Duodenal mucosa (tissue), 2 donors: Measurements from ENCODE around the gene CDK16.

Source experiments
- H3K27ac ChIP-seq: one replicate; pipeline ENCODE4 v1.7.0; 2013; ENCODE audit warnings: low read depth, low read length
- H3K27me3 ChIP-seq, 2 donors: one replicate each; pipeline ENCODE4 v1.7.0; 2013; ENCODE audit warnings: low read length in 2 of 2, control low read depth in 1 of 2; ENCODE audit not compliant: insufficient read depth in 2 of 2, control insufficient read depth in 1 of 2
- H3K36me3 ChIP-seq, 2 donors: one replicate each; pipeline ENCODE4 v1.7.0; 2013; ENCODE audit warnings: low read length in 2 of 2, control low read depth in 1 of 2; ENCODE audit not compliant: insufficient read depth in 2 of 2, control insufficient read depth in 1 of 2
- H3K4me1 ChIP-seq, 2 donors: one replicate each; pipeline ENCODE4 v1.7.0; 2013; ENCODE audit warnings: low read length in 2 of 2, control low read depth in 1 of 2; ENCODE audit not compliant: insufficient read depth in 2 of 2, control insufficient read depth in 1 of 2
- H3K4me3 ChIP-seq, 2 donors: one replicate each; pipeline ENCODE4 v1.7.0; 2013; ENCODE audit warnings: low read length in 2 of 2, low read depth in 1 of 2
- H3K9ac ChIP-seq, 2 donors: one replicate each; pipeline ENCODE4 v1.7.0; 2013; ENCODE audit warnings: low read length in 2 of 2, low read depth in 1 of 2
- H3K9me3 ChIP-seq, 2 donors: one replicate each; pipeline ENCODE4 v1.7.0; 2013; ENCODE audit warnings: low read length in 2 of 2, control low read depth in 1 of 2; ENCODE audit not compliant: control insufficient read depth in 1 of 2

The CDK16 gene

GRCh38 chrX:47226531-47227333, 8.3 kb downstream of the CDK16 start:
- Histone ChIP-seq H3K9ac (no peak overlapping the region), H3K36me3 (peaks cover 20 to 63% of the 10 kb centered on the region in 2 donors), H3K4me1 (no peaks in the 10 kb centered on the region)

DNA sequence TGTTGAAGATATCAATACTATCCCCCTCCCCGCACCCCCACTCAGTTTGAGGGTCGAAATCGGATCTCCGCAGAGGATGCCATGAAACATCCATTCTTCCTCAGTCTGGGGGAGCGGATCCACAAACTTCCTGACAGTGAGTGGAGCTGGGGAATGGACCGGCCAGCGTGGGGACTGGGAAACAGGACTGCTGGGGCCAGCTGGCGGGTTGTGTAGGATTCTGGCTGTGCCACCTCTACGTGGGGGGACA, 8.8 kb downstream of the CDK16 start:
- H3K4me1 ChIP-seq: peaks cover 0 to under 1% of the 10 kb centered on the region in 2 donors
- no peak overlapping the region for H3K9ac ChIP-seq
- peaks cover 20 to 63% of the 10 kb centered on the region in 2 donors for H3K36me3 ChIP-seq
- H3K27me3 ChIP-seq: no peaks in the 10 kb centered on the region
- no peak overlapping the region for H3K4me3 ChIP-seq
- no peak overlapping the region for H3K27ac ChIP-seq
- H3K9me3 ChIP-seq: no peaks in the 10 kb centered on the region

More at GRCh38 chrX:47226531-47227333, 8.3 kb downstream of the CDK16 start:
- Histone ChIP-seq H3K4me3 (no peak overlapping the region), H3K27ac (no peak overlapping the region), H3K9me3 (no peaks in the 10 kb centered on the region), H3K27me3 (no peaks in the 10 kb centered on the region)

GRCh38 chrX:47228550-47229270, 10.2 kb downstream of the CDK16 start:
- Histone ChIP-seq H3K4me3 (no peak overlapping the region), H3K9ac (no peak overlapping the region), H3K36me3 (peaks cover 14 to 53% of the 10 kb centered on the region in 2 donors), H3K27me3 (no peaks in the 10 kb centered on the region), H3K4me1 (peaks cover 0 to 5% of the 10 kb centered on the region in 2 donors), H3K9me3 (no peaks in the 10 kb centered on the region), H3K27ac (no peak overlapping the region)

- Histone ChIP-seq H3K4me1 (peaks cover 0 to 5% of the 10 kb centered on the region in 2 donors), H3K9me3 (no peaks in the 10 kb centered on the region), H3K4me3 (no peak overlapping the region), H3K27ac (no peak overlapping the region), H3K27me3 (no peaks in the 10 kb centered on the region), H3K36me3 (peaks cover 14 to 46% of the 10 kb centered on the region in 2 donors), H3K9ac (no peak overlapping the region)
These were observed 10.9 kb downstream of the CDK16 start for GRCh38 chrX:47229427-47229826.

DNA sequence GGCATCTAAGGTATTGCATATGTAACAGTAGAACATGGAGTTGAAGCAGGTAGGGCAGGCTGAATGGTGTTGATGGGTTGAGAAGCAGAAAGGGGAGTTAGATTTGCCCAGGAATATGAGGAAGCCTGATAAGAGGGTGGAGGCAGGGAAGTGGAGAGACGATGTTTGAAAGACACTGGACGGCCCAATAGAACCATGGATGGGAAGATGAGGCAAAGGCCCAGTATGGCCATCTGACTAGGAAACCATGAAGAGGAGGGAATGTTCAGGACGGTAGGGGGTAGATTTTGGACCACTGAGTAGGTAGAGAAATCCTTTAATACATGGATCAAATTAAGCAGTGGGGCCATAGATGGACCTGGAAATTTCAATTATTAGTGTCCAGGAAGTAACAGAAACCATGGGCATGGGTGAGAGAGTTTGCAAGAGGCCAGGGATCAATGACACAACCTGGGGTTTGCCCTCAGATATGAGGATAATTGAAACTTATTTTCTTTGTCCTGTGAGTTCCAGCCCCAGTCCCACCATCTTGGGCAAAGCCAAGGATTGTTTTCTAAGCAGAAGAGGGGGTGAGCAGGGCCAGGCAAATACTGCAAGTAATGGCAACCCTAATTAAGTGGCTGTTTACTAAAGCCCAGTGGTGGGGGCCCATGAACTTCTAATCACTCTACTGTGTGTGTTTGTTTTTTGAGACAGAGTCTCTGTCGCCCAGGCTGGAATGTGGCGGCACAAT, 11.8 kb downstream of the CDK16 start:
- Histone ChIP-seq H3K4me3 (no peak overlapping the region), H3K36me3 (peaks cover 7 to 37% of the 10 kb centered on the region in 2 donors), H3K27ac (no peak overlapping the region), H3K9ac (no peak overlapping the region), H3K4me1 (peaks cover 0 to 5% of the 10 kb centered on the region in 2 donors), H3K9me3 (no peaks in the 10 kb centered on the region), H3K27me3 (no peaks in the 10 kb centered on the region)

- Histone ChIP-seq H3K36me3 (peaks cover 0 to 29% of the 10 kb centered on the region in 2 donors), H3K27me3 (no peaks in the 10 kb centered on the region), H3K27ac (no peak overlapping the region), H3K9ac (no peak overlapping the region), H3K4me1 (peaks cover 0 to 5% of the 10 kb centered on the region in 2 donors), H3K4me3 (no peak overlapping the region), H3K9me3 (no peaks in the 10 kb centered on the region)
These were observed 12.7 kb downstream of the CDK16 start for GRCh38 chrX:47231167-47231566.

DNA sequence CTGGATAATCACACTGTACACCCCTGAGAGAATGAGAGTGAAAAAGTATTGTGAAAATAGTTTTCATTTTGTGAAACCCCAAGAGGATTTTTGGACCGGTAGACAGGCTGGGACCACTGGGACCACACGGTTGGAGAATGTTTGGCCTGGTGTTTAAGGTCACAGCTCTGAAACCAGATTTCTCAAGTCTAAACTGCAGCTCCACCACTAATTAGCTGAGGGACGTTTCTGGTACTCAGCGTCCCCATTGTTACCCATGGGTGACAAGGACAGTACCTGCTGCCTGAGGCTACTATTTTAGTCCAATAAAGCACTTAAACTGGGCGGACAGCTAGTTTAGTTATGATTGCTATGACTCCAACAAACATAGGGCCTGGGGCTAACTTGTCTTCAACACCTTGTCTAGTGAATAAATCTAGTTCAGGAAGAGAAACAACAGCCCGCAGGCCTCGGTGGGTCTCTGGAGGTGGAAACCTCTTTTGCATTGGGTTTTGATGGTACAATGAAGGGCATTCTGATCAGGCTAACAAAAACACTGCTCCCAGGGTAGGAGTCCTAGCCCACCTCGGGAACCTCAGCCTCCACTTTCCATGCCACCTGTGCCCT, 13.8 kb downstream of the CDK16 start:
- Histone ChIP-seq H3K27ac (peak overlapping the region; percentile 98), H3K9me3 (no peaks in the 10 kb centered on the region), H3K4me3 (peak overlapping the region; percentile 65 to 73), H3K36me3 (peaks cover 0 to 17% of the 10 kb centered on the region in 2 donors), H3K27me3 (no peaks in the 10 kb centered on the region), H3K9ac (peak overlapping the region; percentile 82 to 84), H3K4me1 (peaks cover 0 to 5% of the 10 kb centered on the region in 2 donors)

- Histone ChIP-seq H3K27me3 (no peaks in the 10 kb centered on the region), H3K4me3 (peak within 1 kb of the TSS; percentile 65 to 73), H3K27ac (peak within 1 kb of the TSS; percentile 98), H3K9ac (peak within 1 kb of the TSS; percentile 82 to 84), H3K4me1 (peaks cover 0 to 5% of the 10 kb centered on the region in 2 donors), H3K9me3 (no peaks in the 10 kb centered on the region), H3K36me3 (peaks cover 0 to 15% of the 10 kb centered on the region in 2 donors)
These were observed 14.4 kb downstream of the CDK16 start, which contains the start of gene USP11 for GRCh38 chrX:47232803-47233332. Gene USP11 (plus strand): TSS chrX:47233009. CDS start chrX:47233044, 35 bp downstream.

GRCh38 chrX:47233333-47234113, 15.0 kb downstream of the CDK16 start:
- Histone ChIP-seq H3K4me3 (peak overlapping the region; percentile 65 to 68), H3K9ac (peak overlapping the region; percentile 70 to 84), H3K36me3 (peaks cover 0 to 11% of the 10 kb centered on the region in 2 donors), H3K27ac (peak overlapping the region; percentile 98), H3K27me3 (no peaks in the 10 kb centered on the region), H3K9me3 (no peaks in the 10 kb centered on the region), H3K4me1 (peaks cover 0 to 5% of the 10 kb centered on the region in 2 donors)
